COLO829 (cell line): ENCODE measurements around the gene ICAM5.
"Not testable (repeated sequence)": the region's sequence is repeated elsewhere in the genome, so short reads cannot be mapped to it uniquely, and the experiment has no call there.

Source experiments
- DNase-seq: peaks from one replicate; pipeline ENCODE4 v3.0.0; 2012; ENCODE audit warnings: low spot score

The ICAM5 gene

DNA sequence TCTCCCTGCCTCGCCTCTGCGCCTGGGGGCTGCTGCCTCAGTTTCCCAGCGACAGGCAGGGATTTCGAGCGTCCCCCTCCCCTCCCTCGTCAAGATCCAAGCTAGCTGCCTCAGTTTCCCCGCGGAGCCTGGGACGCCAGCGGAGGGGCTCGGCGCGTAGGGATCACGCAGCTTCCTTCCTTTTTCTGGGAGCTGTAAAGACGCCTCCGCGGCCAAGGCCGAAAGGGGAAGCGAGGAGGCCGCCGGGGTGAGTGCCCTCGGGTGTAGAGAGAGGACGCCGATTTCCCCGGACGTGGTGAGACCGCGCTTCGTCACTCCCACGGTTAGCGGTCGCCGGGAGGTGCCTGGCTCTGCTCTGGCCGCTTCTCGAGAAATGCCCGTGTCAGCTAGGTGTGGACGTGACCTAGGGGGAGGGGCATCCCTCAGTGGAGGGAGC lies 19.6 kb upstream of the ICAM5 start:
- no peak for DNase-seq

DNA sequence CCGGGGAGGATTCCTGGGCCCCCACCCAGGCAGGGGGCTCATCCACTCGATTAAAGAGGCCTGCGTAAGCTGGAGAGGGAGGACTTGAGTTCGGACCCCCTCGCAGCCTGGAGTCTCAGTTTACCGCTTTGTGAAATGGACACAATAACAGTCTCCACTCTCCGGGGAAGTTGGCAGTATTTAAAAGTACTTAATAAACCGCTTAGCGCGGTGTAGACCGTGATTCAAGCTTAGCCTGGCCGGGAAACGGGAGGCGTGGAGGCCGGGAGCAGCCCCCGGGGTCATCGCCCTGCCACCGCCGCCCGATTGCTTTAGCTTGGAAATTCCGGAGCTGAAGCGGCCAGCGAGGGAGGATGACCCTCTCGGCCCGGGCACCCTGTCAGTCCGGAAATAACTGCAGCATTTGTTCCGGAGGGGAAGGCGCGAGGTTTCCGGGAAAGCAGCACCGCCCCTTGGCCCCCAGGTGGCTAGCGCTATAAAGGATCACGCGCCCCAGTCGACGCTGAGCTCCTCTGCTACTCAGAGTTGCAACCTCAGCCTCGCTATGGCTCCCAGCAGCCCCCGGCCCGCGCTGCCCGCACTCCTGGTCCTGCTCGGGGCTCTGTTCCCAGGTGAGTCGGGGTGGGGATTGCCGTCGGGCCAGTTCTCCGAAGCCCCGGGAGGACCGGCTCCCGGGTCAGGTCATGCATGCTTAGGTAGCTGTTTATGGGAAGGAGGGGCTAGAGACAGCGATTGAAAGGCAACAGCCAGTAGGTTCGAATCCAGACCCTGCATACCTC lies 18.9 kb upstream of the ICAM5 start, which contains the start of gene ICAM1:
TSS of gene ICAM1 (plus strand) at position 505 of the 779 bp plus-strand sequence. CDS start at position 545, 40 bp downstream.
- peak; percentile 68 for DNase-seq

DNA sequence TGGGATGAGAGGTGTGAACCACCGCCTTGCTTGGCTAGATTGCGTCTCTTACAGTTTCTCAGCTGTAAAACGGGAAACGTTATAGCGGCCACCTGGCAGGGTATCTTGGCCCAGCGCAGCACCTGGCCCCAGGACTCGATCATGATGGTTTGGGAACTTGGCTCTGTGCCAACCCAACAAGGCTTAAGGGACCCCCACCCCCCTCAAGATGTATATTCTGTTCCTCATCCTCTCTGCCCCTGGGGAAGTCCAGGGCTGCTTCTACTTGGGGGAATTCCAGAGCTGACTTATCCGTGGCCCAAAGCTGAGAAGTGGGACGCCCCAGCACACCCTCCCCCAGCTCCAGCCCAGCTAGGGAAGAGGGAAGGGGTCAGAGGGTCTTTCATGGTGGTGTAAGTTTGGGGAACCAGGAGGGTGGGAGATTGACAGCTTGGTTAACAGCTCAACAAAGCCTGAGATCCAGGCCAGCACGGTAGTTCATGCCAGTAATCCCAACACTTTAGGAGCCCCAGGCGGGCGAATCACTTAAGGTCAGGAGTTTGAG lies 18.1 kb upstream of the ICAM5 start:
- DNase-seq: no peak

DNA sequence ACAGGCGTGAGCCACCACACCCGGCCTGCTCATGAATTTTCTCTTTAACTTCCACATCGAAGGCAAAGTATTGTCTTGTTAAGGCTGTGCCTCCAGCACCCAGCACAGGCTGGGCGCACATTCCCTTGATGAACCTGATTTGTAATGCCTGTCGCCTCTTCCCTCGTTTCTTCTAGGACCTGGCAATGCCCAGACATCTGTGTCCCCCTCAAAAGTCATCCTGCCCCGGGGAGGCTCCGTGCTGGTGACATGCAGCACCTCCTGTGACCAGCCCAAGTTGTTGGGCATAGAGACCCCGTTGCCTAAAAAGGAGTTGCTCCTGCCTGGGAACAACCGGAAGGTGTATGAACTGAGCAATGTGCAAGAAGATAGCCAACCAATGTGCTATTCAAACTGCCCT lies 15.2 kb upstream of the ICAM5 start:
- no peak for DNase-seq

DNA sequence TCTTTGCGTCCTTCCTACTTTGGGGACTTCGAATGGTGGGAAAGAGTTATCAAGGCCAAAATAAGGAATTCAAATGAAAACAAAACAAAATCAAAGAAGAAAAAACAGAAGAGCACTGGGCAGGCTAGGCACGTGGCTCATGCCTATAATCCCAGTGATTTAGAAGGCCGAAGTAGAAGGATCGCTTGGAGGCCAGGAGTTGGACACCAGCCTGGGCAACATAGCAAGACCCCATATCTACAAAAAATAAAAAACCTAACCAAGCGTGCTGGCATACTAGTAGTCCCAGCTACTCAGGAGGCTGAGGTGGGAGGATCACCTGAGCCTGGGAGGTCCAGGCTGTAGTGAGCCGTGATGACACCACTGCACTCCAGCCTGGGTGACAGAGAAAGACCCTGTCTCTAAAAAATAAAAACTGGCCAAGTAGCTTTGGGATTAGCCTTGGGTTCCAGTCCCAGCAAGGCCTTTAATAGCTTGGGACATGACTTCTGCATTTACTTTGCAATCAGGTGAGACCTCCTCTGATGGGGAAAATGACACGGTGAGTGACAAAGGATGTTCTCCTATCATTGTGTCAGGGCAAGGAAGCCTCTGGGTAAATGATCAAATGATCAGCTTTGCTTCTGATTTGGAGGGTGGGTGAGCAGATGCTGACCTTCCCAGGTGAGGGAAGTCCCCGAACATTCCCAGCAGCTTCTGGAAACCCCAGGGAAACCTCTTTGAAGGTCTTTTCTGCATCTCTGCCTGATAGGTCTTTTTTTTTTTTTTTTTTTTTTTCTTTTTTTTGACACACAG lies 11.8 kb upstream of the ICAM5 start:
- DNase-seq: no peak

DNA sequence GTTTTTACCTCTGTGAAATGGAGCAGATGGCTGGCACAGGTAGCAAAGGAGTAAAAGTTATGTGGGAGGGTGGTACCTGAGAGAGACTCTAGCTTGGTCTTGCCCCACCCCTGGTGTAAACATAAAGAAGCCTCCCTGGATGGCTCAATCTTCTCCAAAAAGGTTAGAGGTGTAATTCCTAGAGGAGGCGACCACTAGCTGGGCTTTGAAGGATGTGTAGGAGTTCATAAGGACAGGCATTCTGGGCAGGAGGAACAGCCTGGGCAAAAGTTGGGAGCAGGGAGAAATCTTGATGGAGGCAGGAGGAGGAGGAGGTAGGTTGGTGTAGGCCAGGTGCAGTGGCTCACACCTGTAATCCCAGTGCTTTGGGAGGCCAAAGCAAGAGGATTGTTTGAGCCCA lies 10.8 kb upstream of the ICAM5 start:
- no peak for DNase-seq

DNA sequence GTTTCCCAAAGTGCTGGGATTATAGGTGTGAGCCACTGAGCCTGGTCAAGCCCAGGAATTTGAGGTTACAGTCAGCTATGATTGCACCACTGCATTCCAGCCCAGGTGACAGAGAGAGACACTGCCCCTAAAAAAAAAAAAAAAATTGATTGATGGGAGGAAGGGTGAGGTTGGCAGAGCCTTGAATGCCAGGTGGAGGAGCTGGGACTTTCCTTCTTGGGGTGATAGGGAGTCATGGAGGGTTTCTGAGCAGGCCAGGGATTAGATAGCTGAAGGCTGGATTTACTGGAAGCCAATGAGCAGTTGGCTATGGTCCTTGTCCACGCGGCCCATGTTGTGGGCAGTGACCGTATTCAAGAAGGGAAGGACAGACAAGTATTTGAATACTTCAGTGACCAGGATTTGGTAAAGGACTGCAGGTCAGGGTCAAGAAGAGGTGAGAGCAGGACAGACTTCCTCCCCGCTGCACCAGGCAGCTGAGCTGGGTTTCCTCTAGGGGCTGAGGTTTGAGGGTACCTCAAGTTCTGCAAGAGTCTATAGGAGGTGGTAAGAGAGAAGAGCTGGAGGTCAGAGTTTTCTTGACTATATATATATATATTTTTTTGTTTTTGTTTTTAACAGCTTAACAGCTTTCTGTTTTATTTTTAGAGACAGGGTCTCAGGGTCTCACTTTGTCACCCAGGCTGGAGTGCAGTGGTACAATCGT lies 9.9 kb upstream of the ICAM5 start:
- no peak for DNase-seq

DNA sequence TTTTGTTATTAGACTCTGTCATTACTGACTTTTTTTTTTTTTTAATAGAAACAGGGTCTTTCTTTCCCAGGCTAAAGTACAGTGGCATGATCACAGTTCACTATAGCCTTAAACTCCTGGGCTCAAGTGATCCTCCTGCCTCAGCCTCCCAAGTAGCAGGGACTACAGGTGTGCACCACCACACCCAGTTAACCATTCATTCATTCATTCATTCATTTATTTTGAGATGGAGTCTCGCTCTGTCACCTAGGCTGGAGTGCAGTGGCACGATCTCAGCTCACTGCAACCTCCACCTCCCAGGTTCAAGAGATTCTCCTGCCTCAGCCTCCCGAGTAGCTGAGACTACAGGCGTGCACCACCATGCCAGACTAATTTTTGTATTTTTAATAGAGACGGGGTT lies 7.7 kb upstream of the ICAM5 start:
- not testable (repeated sequence) for DNase-seq

DNA sequence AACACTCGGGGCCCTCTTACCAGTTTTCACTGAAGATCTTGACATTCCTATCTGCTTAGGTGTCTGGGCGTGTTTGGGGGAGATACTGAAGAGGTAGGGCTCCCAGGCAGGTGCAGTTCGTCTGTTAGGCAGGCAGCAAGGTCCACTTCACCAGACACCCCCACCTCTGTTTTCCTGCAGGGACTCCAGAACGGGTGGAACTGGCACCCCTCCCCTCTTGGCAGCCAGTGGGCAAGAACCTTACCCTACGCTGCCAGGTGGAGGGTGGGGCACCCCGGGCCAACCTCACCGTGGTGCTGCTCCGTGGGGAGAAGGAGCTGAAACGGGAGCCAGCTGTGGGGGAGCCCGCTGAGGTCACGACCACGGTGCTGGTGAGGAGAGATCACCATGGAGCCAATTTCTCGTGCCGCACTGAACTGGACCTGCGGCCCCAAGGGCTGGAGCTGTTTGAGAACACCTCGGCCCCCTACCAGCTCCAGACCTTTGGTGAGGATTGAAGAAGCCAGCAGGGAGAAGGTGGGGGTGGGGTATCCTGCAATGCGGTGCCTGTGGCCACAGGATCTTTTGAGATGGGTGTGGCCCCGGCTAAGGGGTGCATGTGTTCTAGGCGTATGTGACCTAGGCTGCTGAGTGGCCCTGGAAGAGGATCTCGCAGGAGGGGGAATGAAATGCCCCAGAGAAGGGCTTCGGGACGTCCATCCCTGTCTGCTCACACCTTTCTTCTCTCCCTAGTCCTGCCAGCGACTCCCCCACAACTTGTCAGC lies 6.3 kb upstream of the ICAM5 start:
- no peak for DNase-seq

DNA sequence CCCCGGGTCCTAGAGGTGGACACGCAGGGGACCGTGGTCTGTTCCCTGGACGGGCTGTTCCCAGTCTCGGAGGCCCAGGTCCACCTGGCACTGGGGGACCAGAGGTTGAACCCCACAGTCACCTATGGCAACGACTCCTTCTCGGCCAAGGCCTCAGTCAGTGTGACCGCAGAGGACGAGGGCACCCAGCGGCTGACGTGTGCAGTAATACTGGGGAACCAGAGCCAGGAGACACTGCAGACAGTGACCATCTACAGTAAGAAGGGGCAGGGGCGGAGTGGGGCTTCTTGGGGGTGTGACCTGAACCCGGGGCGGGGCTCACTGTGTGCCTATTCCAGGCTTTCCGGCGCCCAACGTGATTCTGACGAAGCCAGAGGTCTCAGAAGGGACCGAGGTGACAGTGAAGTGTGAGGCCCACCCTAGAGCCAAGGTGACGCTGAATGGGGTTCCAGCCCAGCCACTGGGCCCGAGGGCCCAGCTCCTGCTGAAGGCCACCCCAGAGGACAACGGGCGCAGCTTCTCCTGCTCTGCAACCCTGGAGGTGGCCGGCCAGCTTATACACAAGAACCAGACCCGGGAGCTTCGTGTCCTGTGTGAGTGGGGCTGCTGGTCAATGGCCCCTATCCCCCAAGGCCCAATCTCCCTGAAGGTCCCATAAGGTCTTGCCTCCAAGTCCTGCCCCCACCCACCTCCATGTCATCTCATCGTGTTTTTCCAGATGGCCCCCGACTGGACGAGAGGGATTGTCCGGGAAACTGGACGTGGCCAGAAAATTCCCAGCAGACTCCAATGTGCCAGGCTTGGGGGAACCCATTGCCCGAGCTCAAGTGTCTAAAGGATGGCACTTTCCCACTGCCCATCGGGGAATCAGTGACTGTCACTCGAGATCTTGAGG lies 5.4 kb upstream of the ICAM5 start:
- no peak for DNase-seq

DNA sequence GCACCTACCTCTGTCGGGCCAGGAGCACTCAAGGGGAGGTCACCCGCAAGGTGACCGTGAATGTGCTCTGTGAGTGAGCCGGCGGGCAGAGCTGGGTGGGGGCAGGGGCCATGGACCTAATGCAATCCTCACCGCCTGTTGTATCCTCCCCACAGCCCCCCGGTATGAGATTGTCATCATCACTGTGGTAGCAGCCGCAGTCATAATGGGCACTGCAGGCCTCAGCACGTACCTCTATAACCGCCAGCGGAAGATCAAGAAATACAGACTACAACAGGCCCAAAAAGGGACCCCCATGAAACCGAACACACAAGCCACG lies 4.8 kb upstream of the ICAM5 start:
- DNase-seq: no peak

DNA sequence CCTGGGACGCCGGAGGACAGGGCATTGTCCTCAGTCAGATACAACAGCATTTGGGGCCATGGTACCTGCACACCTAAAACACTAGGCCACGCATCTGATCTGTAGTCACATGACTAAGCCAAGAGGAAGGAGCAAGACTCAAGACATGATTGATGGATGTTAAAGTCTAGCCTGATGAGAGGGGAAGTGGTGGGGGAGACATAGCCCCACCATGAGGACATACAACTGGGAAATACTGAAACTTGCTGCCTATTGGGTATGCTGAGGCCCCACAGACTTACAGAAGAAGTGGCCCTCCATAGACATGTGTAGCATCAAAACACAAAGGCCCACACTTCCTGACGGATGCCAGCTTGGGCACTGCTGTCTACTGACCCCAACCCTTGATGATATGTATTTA lies 4.4 kb upstream of the ICAM5 start:
- DNase-seq: no peak

DNA sequence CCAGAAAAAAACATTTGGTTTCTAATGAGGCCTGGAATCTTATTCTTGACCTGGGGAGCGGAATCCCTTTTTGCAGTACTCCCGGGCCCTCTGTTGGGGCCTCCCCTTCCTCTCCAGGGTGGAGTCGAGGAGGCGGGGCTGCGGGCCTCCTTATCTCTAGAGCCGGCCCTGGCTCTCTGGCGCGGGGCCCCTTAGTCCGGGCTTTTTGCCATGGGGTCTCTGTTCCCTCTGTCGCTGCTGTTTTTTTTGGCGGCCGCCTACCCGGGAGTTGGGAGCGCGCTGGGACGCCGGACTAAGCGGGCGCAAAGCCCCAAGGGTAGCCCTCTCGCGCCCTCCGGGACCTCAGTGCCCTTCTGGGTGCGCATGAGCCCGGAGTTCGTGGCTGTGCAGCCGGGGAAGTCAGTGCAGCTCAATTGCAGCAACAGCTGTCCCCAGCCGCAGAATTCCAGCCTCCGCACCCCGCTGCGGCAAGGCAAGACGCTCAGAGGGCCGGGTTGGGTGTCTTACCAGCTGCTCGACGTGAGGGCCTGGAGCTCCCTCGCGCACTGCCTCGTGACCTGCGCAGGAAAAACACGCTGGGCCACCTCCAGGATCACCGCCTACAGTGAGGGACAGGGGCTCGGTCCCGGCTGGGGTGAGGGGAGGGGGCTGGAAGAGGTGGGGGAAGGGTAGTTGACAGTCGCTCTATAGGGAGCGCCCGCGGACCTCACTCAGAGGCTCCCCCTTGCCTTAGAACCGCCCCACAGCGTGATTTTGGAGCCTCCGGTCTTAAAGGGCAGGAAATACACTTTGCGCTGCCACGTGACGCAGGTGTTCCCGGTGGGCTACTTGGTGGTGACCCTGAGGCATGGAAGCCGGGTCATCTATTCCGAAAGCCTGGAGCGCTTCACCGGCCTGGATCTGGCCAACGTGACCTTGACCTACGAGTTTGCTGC lies 2.7 kb upstream of the ICAM5 start, which contains the start of gene ICAM4:
TSS of gene ICAM4 (plus strand) at position 153 of the 935 bp plus-strand sequence. CDS start at position 211, 58 bp downstream.
- DNase-seq: no peak

DNA sequence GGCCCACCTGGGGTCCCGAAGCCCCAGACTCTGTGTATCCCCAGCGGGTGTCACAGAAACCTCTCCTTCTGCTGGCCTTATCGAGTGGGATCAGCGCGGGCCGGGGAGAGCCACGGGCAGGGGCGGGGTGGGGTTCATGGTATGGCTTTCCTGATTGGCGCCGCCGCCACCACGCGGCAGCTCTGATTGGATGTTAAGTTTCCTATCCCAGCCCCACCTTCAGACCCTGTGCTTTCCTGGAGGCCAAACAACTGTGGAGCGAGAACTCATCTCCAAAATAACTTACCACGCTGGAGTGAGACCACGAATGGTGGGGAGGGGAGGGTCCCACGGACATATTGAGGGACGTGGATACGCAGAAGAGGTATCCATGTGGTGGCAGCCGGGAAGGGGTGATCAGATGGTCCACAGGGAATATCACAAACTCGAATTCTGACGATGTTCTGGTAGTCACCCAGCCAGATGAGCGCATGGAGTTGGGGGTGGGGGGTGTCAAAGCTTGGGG lies 1.0 kb upstream of the ICAM5 start:
- DNase-seq: no peak

DNA sequence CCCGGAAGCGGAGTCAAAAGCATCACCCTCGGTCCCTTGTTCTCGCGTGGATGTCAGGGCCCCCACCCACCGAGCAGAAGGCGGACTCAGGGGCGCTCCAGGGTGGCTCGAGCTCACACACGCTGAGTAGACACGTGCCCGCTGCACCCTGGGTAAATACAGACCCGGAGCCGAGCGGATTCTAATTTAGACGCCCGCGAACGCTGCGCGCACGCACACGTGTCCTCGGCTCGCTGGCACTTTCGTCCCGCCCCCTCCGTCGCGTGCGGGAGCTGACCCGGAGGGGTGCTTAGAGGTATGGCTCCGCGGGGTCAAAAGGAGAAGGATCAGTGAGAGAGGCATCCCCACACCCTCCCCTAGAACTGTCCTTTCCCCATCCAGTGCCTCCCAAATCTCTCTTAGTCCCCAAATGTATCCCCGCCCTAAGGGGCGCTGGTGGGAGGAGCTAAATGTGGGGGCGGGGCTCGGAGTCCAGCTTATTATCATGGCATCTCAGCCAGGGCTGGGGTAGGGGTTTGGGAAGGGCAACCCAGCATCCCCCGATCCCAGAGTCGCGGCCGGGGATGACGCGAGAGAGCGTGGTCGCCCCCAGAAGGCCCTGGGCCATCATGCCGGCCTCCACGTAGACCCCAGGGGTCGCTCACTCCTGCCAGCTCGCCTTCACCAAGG lies 451 bp upstream of the ICAM5 start:
- DNase-seq: no peak

DNA sequence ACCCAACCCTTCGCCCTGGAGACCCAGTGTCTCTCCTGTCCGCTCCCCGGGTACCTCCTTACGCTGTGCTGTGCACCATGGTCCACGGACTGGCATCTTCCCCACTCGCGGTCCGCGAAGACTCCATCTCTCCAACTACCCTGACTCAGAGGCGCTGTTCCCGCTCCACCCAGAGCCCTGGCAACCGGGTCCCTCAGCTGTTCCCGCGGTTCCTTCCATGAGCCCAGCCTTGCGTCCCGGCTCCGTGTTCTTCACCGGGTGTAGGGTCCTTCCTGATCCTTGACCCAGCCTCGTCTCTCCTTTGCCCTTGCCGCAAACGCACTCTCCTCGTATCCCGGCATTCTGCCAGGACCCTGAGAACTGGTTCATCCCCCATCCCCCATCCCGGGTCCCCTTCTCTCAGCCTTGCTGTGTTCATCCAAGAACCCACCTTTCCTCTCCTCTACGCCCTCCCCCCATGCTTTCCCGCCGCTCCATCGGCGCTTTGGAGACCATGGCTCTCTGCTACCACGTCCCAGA lies 664 bp downstream of the ICAM5 start:
- no peak for DNase-seq

DNA sequence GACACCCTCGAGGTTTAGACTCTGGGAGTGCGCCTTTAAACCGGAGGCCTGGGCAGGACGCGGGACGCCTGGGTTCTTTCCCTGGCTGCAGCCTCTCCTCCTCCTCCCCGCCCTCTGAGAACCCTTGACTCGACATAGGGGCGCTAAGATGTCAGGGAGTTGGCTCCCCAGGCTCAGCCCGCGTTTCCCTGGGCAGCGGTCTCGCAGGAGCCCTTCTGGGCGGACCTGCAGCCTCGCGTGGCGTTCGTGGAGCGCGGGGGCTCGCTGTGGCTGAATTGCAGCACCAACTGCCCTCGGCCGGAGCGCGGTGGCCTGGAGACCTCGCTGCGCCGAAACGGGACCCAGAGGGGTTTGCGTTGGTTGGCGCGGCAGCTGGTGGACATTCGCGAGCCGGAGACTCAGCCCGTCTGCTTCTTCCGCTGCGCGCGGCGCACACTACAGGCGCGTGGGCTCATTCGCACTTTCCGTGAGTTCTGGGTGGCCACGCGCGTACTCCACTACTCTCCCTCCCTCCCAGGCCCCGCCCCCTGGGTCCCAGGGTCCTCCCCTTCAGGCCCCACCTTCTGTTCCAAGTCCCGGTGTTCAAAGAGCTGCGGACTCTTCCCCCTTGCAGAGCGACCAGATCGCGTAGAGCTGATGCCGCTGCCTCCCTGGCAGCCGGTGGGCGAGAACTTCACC lies 1.3 kb downstream of the ICAM5 start:
- DNase-seq: no peak
